Epithelial cell of esophagus (primary cell): ENCODE results near the gene MOB3B.
A peak's percentile ranks its signal among the peaks of the same experiment; 100 is the strongest.

Experiments used
- DNase-seq: peaks from one replicate; pipeline ENCODE4 v3.0.0; 2010; ENCODE audit warnings: low read depth
- H3K4me3 ChIP-seq: 2 replicates; pipeline ENCODE4 v1.5.1; 2011; ENCODE audit warnings: mild to moderate bottlenecking, low read length, control low read depth
- TF ChIP-seq, protein P1 (sequence below): IDR thresholded peaks from 2 replicates; pipeline ENCODE4 v1.5.1; 2011; ENCODE audit warnings: low read depth, mild to moderate bottlenecking, low read length, control low read depth, inconsistent platforms; ENCODE audit not compliant: insufficient read depth; ENCODE audit errors: missing control alignments

MOB3B gene

DNA sequence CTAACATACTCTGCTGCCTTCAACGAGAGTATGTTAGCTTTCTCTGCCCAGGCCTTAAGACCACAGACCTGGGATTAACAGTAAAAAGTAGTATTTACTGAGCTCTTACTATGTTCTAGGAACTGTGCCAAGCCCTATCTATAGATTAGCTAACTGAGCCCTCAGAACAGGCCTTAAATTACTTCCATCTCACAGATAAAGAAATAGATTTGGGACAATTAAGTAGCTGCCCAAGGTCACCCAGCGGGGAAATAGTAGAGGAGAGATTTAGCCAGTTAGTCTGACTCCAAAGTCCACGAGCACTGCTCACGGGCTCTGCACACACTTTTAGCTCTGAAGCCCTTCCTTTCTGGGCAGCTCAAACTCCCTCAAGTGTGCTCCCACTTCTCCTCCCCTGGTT lies 168.1 kb downstream of the MOB3B start:
- H3K4me3 ChIP-seq: no peak overlapping the region
- TF ChIP-seq, protein P1, sequence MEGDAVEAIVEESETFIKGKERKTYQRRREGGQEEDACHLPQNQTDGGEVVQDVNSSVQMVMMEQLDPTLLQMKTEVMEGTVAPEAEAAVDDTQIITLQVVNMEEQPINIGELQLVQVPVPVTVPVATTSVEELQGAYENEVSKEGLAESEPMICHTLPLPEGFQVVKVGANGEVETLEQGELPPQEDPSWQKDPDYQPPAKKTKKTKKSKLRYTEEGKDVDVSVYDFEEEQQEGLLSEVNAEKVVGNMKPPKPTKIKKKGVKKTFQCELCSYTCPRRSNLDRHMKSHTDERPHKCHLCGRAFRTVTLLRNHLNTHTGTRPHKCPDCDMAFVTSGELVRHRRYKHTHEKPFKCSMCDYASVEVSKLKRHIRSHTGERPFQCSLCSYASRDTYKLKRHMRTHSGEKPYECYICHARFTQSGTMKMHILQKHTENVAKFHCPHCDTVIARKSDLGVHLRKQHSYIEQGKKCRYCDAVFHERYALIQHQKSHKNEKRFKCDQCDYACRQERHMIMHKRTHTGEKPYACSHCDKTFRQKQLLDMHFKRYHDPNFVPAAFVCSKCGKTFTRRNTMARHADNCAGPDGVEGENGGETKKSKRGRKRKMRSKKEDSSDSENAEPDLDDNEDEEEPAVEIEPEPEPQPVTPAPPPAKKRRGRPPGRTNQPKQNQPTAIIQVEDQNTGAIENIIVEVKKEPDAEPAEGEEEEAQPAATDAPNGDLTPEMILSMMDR: no peak
- no peak for DNase-seq

DNA sequence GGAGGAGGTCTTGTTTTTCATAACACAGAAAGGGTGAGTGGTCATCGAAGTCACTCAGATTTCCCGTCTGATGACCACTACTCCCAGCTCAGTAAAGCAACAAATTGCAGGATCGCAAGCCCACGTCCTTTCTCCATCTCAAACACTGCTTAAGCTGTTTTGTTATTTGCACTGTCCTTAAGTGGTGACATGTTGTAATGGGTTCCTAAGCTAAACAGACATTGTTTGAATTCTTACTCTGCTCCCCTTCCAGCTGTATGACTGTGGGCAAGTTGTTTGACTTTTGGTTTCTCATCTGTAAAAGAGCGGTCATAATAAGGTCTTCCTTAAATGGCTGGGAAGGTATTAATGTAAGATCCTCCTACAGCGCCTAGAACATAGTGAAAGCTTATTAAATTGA lies 169.9 kb downstream of the MOB3B start:
- no peak for DNase-seq
- TF ChIP-seq, protein P1: no peak
- H3K4me3 ChIP-seq: no peak overlapping the region

DNA sequence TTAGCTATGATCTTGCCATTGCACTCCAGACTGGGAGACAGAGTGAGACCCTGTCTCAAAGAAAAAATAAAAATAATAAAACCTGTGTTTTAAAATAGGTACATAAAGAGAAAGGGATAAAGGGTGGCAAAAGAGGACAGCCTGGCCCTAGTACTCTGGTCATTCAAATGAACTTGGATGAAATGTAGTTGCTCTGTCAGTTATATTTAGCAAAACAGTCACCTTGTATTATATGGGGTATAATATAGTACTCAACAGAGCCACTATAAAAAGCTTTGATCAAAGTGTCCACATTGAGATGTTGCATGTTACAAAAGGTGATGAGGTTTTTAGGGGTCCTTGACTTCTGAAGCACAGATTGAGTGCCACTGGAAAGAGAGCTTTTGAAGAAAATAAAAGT lies 171.6 kb downstream of the MOB3B start:
- H3K4me3 ChIP-seq: no peak overlapping the region
- TF ChIP-seq, protein P1: no peak
- no peak for DNase-seq

DNA sequence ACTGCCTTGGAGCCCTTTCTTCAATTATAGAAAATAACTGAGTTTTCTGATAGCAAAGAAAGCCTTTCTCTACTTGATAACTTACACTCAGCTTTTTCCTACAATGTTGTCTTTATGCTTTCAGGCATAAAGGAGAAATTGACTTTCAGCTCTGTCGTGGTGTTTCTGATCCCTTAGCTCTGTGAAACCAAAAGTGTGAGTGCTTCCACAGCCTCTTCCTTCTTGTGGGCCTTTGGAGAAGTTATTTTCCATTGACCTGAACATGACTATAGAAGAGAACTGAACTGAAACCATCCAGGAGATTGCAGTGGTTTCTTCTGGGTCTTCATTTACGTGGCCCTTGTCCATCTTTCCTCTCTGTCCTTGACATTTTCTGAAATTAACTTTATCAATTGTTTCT lies 173.2 kb downstream of the MOB3B start:
- H3K4me3 ChIP-seq: no peak overlapping the region
- DNase-seq: no peak
- TF ChIP-seq, protein P1: no peak

DNA sequence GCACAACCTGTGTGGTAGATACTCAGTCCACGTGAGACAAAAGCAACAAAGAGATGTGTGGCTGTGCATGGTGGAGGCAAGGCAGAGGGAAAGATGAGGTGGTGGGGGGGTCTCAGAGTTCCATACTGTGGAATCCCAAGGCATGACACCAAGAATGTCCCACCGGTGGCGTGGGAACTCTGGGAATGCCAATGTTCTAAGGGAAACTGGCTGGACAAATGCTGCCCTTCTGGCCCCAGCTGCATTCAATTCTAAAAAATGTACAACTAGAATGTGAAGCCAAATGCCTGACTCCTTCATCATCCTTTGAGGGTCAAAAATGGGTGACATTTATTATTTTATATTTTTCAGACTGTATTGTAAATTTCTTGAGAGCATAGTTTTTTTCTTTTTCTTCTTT lies 174.4 kb downstream of the MOB3B start:
- no peak for DNase-seq
- TF ChIP-seq, protein P1: no peak
- H3K4me3 ChIP-seq: no peak overlapping the region

DNA sequence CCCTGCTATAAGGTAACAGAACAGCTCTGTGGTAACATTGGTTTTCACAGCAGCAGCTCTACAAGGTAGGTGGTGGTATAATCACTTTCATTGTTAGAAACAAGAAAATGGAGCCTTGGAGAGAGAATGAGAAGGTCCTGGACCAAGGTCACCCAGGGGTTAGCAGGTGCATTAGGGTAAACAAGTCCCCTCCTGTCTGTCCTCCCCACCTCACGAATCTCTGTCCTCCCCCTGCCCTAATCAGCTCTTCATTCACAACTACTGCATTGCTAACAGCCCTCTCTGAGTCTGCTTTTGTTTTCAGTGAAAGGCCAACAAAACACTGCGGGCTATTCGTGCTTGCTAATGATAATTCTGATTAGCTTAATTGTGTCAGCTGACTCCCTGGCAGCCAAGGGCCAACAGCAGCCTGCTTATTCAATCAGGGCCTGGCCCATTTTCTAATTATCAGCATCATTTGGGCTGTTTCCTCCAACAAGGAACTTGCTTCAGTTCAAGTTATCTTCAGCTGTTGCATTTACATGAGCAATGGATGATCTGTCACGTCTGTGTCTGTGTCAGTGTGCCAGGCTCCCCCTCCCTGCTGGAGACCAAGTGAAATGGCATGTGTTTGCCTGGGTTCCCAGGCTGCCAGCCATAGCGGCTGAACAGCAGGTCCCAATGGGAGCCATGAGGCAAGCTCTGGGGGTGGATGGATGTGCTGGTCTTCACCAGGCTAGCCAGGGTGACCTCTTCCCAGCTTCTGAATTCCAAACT lies 176.0 kb downstream of the MOB3B start:
- no peak overlapping the region for H3K4me3 ChIP-seq
- peak; percentile 10 for DNase-seq

DNA sequence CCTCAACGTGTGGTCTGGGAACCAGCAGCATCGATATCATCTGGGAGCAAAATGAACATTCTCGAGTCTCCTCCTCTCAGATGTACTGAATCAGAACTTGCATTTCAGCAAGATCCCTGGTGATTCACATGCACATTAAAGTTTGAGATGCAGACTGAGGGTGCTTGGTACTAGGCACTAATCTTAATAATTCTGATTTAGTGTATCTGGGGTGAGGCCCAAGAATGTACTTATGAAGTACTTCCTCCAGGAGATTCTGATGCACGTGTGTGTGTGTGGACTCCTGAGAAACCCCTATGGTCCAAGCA lies 176.5 kb downstream of the MOB3B start:
- H3K4me3 ChIP-seq: no peak overlapping the region
- TF ChIP-seq, protein P1: no peak
- no peak for DNase-seq

More for the DNA sequence above, 176.0 kb downstream of the MOB3B start:
- TF ChIP-seq, protein P1: peak; percentile 10
